Activated T-helper 9 cell treated with anti-CD3 and anti-CD28 coated beads, Interleukin-2, amount 50 U/mL, for 16 hours (primary cell): ENCODE results near the gene TPSD1.
"Not testable (repeated sequence)": the region's sequence is repeated elsewhere in the genome, so short reads cannot be mapped to it uniquely, and the experiment has no call there.

ENCODE experiments used
- DNase-seq: peaks from one replicate; pipeline ENCODE4 v3.0.0-alpha.2; 2020; ENCODE audit warnings: low read depth

Gene TPSD1

DNA sequence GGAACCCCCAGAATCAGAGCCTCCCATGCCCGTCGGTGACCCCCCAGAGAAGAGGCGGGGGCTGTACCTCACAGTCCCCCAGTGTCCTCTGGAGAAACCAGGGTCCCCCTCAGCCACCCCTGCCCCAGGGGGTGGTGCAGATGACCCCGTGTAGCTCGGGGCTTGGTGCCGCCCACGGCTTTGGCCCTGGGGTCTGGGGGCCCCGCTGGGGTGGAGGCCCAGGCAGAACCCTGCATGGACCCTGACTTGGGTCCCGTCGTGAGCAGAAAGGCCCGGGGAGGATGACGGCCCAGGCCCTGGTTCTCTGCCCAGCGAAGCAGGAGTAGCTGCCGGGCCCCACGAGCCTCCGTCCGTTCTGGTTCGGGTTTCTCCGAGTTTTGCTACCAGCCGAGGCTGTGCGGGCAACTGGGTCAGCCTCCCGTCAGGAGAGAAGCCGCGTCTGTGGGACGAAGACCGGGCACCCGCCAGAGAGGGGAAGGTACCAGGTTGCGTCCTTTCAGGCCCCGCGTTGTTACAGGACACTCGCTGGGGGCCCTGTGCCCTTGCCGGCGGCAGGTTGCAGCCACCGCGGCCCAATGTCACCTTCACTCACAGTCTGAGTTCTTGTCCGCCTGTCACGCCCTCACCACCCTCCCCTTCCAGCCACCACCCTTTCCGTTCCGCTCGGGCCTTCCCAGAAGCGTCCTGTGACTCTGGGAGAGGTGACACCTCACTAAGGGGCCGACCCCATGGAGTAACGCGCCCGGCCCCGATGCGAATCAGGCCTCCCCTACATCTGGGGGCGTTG, 34.8 kb upstream of the TPSD1 start:
- no peak for DNase-seq

DNA sequence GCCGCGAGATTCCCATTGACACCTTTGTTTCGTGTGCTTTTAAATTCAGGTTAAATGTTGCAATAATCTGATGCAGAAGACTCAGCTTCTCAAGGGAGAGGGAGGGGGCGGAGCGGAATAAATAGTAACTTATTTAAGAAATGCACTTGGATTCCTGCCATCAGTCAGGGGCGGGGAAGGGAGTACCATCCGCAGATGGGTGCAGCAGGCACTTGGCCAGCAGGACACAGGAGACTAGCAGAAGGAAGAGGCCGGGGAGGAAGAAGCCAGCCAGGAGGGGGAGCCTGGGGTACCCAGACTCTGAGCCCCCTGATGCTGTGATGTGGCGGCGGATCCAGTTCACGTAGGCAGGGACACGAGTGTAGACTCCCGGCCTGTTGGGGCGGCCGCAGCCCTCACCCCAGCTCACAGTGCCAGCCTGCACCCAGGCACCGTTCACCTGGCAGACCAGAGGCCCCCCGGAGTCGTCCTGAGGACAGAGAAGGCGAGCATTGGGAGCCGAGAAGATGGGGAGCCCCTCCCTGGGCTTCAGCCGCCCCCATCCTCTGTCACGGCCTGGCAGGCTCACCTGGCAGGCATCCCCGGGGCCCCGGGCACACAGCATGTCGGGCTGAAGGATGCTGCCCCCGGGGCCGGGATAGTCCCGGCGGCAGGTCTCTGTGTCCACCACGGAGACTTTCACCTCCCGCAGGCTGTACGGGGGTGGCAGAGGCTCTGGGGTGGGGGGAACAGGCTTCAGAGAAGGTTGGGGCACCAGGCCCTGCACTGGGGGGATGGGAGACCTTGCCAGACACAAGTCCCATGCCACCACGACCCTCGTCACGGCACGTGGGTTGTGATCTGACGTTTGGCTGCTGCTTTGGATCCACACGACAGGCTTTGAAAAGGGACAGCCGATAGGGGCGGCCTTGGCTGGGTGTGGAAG, 34.0 kb upstream of the TPSD1 start:
- no peak for DNase-seq

DNA sequence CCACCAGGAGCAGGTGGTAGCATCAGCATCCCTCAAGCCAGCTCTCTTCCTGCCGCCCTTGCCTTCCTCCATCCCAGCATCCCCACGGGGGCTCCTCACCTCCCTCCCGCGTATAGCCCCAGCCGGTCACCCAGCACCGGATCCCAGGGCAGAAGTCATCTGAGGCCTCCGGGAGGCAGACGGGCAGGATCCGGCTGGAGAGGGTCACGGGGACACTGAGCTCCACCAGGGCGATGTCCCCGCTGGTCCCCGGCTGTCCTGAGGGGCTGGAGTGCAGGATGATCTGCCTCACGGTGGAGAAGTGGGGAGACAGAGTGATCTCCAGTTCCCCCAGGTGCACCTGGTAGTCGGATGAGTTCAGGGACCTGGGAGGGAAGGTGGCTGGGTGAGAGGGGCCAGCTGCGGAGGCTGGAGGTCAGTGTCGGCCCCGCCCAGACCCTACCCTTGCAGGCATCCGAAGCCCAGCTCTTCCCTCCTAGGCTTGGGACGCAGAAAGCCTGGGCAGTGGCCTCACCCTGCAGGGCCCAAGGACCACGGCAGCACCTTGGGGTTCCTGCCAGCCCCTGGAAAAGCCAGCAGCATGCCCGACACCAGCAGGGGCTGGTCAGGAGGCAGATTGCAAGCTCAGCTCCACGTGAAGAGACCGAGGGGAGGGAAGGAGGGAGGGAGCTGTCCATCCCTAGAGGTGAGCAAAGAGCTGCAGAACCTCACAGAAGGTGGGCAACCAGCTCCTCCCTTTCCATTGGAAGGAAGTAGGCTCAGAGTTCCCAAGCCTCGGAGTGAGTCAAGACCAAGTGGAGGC, 33.1 kb upstream of the TPSD1 start:
- no peak for DNase-seq

DNA sequence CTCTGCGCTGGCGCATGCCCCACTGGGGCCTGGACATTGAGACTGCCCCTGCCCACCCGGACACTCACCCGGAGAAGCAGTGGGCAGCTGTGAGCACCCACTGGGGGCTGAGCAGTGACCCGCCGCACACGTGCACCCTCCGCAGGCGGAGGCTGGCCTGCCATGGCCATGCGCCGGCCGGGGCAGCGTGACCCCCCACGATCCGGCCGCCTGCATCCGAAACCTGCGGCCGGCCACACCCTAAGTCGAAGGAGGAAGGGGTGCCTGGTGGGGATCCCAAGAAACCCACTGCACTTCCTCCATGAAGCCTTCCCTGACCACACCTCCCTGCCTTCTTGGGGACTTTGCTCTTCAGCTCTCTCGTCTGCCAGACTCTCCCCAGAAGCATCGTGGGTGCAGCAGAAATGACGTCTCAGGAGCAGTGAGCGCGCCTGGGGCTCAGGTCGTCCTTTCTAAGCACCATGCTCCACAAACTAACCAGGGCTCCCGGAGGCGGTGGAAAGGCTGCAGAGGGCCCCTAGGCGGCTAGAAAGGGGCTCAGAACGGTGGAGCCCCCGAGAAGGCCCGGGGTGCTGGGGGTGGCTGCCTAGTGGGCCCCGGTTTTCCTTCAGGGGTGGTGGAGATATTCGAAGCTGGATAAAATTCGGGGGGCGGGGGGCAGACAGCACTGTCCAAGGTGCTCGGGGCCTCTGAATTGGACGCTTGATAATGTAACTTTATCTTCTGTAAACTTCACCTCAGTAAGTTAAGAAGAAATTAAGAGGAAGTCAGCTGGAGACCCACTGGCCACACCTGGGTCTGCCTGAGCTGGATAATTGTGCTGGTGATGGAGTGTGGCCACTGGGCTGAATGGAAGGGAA, 32.3 kb upstream of the TPSD1 start:
- no peak for DNase-seq

DNA sequence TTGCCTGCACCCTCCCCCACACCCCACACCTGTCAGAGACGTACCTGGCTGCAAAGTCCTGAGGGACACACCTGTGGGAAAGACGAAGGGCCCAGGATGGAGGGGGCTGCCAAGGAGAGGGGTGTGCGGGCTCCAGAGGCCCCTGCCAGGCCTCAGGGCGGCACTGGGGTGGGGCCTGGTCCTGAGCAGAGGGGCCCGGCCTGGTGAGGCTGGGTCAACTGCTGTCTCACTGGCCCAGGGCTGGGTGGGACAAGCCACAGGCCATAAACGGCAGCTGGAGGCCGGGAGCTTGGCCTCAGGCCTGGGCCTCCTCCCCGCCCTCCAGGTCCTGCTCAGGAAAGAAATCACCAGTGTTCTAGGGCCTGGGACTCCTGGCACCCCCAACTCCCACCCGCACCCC, 31.3 kb upstream of the TPSD1 start:
- DNase-seq = no peak

DNA sequence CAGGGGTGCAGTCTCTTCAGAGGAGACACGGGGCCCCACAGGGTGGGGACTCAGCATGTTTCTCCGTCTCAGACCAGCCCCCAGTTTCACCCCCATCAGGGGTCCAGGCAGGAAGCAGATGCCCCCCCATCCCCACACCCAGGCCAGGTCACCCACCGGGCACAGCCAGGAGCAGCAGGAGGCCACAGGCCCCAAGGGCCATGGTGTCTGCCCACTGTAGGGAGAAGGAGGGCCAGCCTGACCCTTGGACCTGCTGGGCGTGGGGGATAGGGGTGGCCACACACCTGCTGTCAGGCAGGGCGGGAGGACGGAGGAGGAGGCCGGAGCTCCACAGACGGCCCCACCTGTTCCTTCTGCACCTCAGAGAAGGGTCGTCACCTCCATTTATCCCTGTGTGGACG, 30.8 kb upstream of the TPSD1 start, which contains the start of gene TPSG1:
TSS of gene TPSG1 (minus strand) at position 218 of the 401 bp plus-strand sequence. CDS start at position 202, 16 bp downstream.
- DNase-seq = no peak

DNA sequence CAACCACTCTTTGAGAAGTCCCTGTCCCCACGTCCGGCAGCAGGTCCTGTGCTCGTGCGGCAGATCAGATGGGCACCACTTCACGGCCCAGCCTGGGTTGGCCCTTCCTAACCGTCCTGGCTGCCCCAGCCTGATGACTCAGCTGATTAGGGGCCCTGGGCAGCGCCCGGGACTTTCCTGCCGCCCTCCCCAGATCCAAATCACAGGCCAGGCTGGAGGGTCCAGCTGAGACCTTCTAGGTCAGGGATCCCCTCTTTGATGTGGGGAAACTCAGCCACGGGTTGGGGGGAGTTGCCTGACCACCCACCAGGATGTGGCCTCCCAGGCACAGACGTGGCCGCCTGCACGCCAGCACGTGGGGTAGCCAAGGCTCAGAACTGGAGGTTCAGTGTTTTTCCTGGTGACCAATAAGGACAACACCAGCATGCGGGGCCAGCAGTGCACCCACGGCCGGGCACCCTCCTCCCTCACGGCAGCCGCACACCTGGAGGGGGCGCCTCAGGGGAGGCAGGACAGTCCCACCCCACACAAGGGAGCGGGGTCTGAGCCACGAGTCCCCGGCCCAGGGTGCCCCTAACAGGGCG, 30.0 kb upstream of the TPSD1 start:
- DNase-seq = not testable (repeated sequence)

DNA sequence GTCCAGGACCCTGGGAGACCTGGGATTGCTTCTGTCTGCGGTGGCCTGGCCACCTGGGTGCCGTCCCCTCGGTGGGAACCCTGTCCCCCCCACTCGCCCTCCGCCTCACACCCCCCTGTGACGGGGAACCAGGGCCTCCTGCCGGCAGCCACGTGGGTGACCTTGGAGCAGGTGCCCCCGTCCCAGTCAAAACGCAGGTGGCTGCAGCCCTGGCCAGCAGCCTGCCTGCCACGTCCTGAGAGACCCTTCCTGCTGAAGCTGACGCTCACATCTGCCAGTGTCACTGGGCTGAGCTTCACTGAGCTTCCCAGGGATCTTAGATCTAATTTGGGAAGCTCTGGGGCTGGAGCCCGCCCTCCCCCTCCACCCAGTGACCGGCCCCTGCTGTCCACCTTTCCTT, 29.2 kb upstream of the TPSD1 start:
- not testable (repeated sequence) for DNase-seq

DNA sequence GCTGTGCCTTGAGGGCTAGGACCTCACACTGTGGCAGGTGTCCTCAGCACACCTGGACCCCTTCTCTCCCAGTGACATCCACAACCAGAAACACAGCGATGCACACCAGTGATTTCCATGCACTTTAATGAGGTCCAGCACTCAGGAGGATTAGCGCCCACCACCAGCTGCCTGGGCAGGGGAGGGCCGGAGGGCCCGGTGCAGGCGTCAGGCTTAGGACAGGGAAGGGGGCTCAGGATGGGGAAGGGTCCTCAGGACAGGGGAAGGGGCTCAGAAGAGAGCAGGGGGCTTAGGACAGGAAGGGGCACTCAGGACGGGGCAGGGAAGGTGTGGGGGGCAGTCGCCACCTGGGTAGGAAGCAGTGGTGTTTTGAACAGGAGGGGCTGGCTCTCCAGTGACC, 27.6 kb upstream of the TPSD1 start:
- DNase-seq = not testable (repeated sequence)

DNA sequence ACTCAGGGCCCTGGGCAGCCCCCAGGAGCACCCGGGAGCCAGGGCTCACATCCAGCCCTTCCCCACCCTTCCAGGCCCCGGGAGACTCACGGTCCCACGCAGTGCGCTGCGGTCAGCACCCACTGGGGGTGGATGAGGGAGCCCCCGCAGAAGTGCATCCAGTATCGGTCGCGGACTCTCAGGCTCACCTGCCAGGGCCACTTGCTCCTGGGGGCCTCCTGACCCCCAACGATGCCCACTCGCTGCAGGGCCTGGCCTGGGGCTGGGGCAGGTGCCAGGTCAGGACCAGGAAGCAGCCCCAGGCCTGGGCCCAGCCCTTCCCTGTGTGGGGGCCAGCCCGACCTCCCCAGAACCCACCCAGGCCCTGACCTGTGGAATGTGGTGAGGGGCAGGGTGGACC, 26.4 kb upstream of the TPSD1 start:
- DNase-seq = not testable (repeated sequence)

DNA sequence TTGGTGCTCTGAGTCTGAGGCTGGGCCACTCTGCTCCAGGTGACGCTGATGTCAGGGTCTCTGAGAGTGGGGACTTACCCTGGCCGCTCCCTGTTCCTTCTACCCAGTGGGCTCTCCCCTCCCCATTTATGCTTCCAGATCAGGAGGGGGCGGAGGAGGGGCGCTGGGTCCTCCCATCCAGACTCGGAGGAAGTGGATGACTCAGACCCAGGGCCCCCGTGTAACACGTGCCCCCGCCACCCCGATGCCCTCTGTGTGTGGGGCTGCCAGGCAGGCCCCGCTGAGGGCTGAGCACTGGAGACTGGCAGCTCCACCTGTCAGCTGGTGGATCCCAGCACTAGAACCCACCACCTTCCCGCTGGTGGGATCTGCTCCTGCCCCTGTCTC, 25.8 kb upstream of the TPSD1 start, which contains the start of gene TPSB2:
TSS of gene TPSB2 (minus strand) at position 101 of the 387 bp plus-strand sequence. CDS start 233 bp downstream, outside the sequence.
- DNase-seq = not testable (repeated sequence)

DNA sequence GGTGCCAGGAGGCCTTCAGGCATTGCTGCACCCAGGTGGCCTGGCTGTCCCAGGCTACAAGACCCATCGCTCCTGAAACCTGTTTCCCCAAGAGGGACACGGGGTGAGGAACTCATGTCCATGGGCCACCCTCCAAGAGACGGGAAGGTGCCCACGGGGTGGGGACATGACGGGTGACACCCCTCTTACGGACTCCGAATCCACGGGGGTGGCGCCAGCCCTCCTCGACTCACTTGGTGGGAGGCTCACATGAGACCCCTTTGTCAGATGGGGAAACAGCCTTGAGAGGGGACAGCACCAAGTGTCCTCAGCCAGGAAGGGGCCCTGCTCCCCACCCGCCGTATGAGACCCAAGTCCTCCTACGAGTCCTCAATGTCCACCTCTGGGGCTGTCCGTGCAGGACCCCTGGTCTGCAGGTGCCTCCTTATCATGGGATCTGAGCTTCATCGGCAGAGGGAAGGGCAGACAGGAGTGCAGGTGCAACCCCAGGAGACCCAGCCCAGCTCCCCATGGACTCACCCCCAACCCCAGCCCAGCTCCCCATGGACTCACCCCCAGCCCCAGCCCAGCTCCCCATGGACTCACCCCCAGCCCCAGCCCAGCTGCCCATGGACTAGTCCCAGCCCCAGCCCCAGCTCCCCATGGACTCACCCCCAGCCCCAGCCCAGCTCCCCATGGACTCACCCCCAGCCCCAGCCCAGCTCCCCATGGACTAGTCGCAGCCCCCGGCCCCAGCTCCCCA, 25.2 kb upstream of the TPSD1 start:
- not testable (repeated sequence) for DNase-seq

DNA sequence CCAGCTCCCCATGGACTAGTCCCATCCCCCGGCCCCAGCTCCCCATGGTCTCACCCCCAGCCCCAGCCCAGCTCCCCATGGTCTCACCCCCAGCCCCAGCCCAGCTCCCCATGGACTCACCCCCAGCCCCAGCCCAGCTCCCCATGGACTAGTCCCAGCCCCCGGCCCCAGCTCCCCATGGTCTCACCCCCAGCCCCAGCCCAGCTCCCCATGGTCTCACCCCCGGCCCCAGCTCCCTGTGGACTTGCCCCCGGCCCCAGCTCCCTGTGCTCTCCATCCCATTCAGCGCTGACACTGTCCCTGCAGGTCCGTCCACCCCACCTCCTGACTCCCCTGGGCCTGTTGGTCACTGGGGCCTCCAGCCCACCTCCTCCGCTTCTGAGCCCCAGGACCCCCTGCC, 24.6 kb upstream of the TPSD1 start:
- not testable (repeated sequence) for DNase-seq

DNA sequence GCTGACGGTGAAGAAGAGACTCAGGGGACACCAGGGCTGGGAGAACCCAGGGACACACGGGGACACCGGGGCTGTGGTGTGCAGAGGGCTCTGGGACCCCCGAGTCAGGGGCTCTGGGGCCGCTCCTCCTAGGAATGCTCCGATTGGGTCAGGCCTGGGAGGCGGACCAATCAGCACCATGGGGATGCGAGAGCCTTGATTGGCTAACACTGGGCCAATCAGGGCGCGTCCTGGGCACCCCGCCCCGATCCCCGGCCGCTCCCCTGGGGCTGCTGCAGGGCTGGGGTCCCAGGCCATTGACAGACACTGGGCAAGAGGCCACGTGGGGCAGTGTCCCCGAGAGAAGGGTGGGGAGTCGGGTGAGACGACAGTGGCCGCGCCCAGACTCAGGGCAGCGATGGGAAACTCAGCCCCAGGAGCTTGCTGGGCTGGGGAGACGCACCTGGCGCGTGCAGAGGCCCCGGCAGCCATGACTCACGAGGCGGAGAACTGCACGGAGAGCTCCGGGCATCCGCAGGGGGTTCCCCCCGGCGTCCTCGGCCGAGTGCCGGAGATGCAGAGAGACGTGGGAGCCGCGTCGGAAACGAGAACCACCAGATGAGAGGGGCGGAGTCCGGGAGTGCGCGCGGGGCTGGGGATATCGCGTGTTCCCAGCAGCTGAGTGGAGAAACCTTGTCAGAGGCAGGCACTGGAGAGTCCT, 23.7 kb upstream of the TPSD1 start:
- DNase-seq = not testable (repeated sequence)

DNA sequence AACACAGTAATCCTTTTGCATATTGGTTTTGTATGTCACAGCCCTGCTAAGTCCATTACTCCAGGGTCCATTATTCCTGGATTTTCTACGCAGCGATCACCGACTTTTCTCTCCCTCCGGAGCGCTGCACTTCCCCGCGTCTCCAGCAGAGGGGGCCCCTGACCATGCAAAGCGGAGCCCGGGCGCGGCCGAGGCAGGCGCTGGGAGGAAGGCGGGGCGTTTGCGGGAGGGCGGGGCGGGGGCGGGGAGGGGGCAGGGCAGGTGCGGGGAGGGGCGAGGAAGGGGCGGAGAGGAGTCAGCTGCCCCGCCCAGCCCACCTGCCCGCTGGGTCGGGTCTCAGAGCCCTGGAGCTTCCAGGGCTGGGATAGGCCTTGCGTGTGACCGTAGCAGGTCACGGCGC, 19.2 kb upstream of the TPSD1 start:
- DNase-seq = not testable (repeated sequence)

DNA sequence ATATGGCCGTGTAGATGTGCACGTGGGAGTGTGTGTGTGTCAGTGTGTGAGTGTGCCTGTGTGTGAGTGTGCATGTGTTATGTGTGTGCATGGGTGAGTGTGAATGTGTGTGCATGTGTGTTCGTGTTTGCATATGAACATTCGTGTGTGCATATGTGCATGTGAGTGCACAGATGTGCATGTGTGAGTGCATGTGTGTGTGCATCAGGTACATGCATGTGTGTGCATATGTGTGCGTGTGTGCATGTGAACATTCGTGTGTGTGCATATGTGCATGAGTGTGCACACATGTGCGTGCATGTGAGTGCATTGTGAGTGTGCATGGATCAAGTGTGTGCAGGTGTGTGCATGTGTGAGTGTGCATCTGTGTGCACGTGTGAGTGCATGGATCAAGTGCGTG, 17.9 kb upstream of the TPSD1 start:
- no peak for DNase-seq

DNA sequence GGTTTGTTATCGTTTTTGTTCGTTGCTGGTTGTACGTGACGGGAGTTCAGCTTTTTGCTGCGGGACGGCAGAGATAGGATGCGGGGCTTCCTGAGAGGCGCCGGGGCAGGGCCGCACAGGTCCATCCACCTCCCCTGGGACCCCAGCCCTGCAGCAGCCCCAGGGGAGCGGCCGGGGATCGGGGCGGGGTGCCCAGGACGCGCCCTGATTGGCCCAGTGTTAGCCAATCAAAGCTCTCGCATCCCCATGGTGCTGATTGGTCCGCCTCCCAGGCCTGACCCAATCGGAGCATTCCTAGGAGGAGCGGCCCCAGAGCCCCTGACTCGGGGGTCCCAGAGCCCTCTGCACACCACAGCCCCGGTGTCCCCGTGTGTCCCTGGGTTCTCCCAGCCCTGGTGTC, 17.0 kb upstream of the TPSD1 start:
- not testable (repeated sequence) for DNase-seq

DNA sequence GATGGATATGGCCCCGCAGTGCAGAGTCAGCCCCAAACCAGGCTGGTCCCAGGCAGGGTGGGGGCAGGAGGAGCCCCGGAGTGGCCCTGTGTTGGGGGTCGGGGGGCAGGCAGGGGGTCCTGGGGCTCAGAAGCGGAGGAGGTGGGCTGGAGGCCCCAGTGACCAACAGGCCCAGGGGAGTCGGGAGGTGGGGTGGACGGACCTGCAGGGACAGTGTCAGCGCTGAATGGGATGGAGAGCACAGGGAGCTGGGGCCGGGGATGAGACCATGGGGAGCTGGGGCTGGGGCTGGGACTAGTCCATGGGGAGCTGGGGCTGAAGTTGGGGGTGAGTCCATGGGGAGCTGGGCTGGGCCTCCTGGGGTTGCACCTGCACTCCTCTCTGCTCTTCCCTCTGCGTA, 16.3 kb upstream of the TPSD1 start:
- not testable (repeated sequence) for DNase-seq

DNA sequence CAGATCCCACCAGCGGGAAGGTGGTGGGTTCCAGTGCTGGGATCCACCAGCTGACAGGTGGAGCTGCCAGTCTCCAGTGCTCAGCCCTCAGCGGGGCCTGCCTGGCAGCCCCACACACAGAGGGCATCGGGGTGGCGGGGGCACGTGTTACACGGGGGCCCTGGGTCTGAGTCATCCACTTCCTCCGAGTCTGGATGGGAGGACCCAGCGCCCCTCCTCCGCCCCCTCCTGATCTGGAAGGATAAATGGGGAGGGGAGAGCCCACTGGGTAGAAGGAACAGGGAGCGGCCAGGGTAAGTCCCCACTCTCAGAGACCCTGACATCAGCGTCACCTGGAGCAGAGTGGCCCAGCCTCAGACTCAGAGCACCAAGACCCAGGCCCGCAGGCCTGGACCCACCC, 15.4 kb upstream of the TPSD1 start, which contains the start of gene TPSAB1:
TSS of gene TPSAB1 (plus strand) at position 270 of the 400 bp plus-strand sequence. CDS start 234 bp downstream, outside the sequence.
- not testable (repeated sequence) for DNase-seq
